ENCODE measurements around the gene LRP2.

Gene LRP2

DNA sequence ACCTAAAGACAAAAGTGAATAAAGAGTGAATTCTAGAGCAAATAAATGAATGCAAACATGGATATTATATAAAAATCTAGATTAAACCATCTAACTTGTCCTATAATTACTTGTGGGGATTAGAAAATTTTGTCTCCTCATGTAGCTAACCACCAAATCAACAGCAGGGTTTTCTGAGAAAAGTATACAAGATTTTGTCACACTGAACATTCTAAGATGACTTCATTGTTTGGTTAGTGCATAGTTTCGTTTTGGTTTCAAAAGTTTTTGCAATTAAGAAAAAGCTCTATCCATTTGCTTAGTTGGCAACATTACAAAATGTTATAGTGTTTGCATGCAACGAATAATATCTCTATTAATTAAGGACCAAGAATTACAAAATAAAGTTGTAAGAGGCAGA, 125.0 kb downstream of the LRP2 start:
- DNase-seq, result no peak

DNA sequence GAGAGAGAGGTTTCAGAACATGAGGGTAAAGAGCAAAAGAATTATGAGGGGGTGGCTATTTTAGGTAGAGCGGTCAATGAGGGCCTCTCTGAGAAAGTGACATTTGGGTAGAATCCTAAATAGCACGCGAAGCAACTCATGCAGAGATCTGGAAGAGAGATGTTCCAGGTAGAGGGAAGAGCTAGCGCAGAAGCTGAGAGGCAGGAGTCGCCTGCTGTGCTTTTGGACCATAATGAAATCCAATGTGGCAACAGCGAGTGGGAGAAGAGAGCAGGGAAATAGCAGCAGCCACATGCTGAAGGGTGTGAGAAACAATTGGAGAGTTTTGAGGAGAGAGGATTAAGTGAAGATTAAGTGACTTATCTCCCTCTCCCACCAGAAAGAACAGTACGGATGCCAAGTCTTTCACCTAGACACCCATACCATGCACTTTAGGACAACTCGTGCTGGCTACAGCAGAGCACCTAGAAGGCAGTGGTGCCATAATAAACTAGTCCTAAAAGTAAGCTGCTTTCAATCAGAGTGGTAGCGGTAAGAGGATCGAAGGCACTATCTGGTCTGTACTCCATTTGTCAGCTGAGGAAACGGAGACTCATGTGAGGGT, 129.7 kb downstream of the LRP2 start:
- DNase-seq, result no peak

DNA sequence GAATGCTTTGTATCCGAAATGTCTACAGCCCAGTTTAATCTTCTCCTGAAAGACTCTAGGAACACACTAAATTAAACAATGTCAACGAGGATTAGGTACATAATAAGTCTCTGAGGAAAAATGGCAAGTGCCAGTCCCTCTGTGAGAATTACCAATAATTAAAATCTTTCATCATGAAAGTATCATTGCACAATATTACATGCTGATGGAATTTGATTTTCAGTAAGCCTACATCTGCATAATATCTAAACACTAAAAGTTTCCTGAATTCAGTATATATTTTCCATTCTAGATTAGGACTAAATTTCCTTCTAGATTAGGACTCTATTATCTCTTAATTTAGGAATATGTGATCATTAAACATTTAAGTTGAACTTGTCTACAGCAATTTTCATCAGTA, 132.1 kb downstream of the LRP2 start:
- DNase-seq, result no peak

DNA sequence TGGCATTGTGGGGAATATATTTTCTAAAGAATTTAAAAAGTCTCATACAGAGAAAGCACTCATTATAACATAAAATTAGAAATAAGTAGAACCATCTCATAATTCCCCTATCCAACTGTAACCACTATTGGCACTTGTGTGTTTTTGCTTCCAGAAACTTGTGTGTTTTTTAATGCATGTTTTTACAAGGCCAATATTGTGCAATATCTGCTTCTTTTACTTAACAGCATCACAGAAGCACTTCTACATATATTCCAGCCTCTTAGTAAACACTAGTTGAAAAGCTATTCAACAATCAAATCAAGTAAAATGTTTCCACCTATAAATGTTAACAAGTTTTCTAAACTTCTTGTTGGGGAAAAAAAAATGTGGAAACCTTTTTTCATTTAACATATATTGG, 132.7 kb downstream of the LRP2 start:
- DNase-seq, result no peak

DNA sequence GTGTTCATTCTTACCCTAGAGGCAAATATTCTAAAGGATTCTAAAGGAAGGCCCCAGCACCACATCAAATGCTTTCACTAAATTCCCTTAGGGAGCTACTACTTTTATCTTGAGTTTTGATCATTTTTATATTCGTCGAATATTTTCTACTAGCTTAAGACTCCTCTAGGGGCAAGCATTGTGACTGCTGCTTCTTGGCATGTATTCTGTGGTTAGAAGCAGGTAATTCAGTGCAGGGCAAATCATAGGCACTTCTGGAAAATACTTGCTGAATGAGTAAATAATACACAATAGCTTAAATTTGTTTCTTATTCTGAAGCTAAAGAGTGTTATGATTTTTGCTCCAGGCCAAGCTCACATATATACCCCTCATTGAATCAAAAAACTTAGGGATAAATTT, 136.4 kb downstream of the LRP2 start:
- DNase-seq, result no peak

DNA sequence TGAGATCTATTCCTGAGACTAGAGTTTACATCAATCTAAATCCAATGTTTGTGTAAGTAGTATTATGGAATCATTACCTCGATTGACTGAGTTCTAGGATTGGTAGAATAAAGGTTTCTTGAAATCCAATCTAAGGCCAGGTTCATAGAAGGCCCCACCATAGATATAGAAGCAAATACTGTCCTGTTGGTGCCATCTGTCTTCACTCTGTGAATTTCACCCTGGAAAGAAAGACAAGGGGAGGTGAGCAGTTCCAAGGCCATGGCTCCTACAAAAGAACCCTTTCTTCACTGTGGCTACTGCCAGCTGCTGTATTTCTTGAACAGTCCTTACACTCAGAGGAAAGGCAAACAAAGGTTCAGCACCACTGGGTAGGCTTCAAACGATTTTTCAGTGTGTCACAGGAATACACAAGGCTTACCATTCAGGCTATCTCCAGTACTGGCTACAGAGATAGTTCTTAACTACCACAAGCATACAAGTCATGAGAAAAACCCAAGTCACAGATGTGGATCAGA, 137.0 kb downstream of the LRP2 start:
- DNase-seq, result no peak

DNA sequence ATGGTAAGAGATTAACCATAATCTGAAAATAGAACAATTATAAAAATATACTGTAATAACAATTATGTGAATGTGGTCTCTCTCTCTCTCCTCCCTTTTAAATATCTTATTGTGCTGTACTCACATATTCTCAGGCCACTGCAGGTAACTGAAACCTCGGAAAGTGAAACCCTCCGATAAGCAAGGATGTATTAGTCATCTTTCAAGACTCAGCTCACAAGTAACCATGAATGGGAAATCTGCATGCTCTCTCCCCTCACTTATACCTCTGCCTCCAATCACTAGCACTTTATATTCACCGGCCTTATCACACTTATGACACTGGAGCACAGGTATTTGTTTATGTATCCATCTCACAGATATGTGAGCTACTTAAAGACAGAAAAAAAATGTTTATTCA, 139.7 kb downstream of the LRP2 start:
- DNase-seq, result no peak

DNA sequence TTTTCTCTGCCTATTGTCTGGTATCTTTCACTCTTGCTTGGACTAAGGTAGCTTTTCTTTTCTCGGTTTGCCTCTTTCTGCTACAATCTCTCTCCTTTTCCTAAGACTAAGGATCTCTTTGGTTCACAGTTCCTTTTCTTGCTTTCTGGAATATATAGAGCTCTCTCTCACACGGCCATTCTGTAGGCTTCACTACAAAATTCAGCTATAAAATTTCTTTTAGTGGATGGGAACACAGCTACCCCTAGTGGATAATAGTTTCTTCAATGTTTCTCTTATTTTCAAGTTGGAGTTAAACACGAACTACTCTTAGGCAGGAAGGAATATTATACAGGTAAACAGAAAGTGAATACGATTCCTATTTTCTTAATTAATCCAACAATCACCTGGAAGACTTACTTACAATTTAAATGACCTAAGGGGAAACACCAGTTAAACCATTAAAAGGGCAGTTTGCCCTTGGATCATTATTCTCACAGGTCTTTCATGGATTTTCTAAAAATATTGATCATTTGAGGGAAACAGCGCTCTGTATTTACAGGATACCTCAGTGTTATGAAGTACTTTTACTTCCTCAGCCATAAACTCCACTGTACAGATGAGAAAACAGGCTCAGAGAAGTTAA, 140.5 kb downstream of the LRP2 start:
- no peak for DNase-seq

DNA sequence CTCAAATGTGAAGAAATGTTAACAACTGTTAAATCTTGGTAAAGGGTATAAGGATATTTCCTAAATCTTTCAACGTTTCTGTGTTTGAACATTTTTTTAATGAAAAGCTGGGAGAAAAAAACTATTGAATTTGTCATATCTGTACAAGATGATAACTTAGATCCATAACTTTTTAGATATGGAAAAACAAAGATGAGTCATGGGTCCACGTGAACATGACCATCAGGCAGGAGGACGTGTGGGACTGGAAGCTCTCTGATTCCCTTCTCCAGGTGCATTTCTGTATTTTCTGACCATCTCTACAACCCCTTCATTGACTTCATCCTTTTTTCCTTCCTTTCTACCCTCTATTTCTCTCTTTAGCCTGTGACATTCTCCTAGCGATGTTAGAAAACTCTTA, 151.4 kb downstream of the LRP2 start:
- DNase-seq, result no peak

DNA sequence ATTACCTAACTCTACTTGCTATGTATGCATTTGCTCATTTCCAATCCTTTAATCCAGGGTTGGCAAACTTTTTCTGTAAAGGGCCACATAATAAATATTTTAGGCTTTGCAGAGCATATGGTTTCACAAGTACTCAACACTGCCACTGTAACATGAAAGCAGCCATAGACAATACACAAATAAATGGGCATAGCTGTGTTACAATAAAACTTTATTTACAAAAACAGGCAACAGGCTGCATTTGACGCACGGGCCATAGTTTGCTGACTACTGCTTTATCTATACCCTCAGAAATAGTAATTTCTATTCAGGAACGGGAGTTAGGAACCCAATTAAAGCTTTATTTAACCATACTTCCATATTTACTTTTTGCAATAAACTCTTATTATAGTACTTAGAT, 154.3 kb downstream of the LRP2 start:
- no peak for DNase-seq

DNA sequence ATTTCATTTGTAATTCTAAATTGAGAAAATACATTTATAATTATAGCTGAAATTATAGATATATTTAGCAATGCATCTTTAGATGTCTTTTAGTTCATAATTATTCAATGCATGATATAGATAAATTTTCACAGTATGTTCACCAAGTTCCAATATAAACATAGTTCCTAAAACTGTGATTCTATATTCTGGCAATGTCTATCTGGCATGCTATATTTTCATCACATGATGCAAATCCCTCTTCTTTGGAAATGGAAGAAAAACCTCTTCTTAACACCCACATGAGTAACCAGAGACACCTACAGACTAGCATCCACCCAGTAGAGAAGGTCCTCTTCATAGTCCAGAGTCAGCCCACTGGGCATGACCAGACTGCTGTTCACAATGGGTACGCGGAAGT, 157.2 kb downstream of the LRP2 start:
- DNase-seq, result no peak

DNA sequence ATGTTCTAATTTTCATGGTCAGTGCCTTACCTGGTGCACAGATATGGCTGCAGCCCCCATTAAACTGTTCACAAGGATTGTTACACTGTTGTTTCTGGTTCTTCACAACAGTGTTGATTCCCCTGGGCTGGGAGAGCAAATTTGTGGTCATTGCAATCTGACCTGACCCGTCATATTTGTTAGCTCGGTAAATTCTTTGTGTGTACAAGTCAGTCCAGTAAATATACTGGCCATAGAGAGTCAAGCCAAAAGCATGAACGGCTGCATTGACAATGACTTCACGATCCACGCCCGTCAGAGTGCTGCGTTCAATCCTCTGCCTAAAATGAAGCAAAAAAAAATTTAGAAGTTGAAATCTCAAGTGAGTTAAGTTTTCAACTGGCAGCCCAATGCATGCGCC, 158.4 kb downstream of the LRP2 start:
- DNase-seq, result no peak

DNA sequence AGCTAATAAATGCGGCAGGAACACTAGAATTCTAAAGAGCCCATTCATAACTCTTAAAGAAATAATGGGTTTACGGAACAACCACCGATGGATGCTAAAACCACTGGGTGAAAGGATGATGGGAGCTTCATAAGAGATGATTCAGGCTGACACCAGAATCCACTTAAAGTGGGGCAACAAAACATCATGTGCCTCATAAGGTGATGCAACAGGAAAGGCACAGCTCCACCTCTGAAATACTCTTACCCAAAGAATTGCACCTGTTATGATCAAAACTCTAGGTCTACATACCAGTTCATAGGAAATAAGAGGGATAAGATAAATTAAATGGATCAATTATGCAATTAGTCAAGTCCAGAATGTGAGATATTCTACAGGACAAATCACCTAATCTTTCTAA, 161.6 kb downstream of the LRP2 start:
- DNase-seq, result no peak

DNA sequence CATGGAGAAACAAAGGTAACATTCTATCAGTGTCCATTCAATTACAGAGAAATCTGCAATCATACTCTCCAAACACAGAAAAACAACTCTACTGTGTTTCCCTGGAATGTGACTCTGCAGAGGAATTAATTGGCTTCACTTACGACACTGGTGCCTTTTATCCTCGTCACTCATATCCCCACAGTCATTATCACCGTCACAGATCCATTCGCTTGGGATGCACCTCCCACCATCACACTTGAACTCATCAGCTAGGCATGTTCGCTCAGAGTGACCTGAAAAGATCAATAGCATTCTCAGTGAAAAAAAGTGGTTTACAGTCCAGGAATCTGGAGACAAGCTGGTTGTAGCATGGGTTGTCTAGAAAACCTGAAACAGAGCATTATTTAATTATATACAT, 168.7 kb downstream of the LRP2 start:
- DNase-seq, result no peak

DNA sequence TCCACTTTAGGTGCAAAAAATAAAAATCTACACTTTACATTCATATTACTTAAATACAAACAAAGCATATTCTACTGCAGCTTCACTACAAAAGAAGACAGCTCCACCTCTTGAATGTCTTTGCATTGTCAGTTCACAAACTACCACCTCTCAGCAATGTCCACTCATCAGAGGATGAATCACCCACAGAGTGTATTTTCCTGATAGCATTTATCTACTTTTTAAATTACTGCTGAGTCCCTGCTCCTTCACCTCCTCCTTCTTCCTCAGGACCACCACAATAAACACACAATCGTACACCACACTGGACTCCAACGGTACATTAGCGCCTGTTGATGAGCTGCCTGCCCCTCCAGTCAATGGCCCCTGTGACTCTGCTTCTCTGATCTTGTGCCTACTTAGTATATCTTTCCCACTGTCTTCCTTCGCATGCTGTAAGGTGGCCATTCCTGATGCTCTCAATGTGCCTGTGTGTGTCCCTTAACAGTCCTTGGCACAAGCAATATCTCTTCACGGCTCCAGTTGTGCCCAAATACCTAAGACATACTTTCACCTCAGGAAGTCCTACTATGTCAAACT, 172.0 kb downstream of the LRP2 start:
- DNase-seq, result no peak

DNA sequence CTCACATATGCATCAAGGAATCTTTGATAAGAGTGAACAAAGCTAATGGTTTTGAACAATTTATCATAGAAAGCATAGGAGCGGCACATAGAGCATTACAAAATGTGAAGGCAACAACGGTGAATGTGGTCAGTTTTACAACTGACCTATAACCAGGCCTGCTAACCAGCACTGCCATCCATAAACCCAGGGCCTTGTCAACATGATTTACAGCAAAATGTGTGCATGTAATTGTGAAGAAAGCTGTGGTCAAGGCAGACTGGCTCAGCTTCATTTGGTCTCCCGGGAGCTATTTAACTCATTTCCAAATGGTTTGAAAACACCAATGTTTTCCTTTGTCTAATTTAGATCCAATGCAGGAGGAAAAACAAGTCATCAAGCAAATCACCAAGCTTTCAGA, 173.2 kb downstream of the LRP2 start:
- no peak for DNase-seq

DNA sequence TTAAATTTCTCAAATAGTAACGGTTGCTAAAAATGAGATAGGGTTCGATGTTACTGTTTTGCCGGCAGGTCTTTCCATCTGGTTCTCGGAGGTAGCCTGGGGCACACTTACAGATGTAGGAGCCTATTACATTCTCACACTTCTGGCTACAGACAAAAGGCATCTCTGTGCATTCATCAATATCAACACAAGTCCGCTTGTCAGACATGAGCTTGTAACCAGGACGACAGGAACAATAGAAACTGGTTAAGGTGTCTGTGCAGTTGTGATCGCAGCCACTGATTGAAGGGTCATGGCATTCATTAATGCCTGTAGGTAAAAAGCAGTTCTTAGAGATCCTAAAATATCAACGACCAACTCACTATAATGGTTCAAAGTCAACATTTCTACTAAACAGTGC, 176.6 kb downstream of the LRP2 start:
- DNase-seq, result no peak

DNA sequence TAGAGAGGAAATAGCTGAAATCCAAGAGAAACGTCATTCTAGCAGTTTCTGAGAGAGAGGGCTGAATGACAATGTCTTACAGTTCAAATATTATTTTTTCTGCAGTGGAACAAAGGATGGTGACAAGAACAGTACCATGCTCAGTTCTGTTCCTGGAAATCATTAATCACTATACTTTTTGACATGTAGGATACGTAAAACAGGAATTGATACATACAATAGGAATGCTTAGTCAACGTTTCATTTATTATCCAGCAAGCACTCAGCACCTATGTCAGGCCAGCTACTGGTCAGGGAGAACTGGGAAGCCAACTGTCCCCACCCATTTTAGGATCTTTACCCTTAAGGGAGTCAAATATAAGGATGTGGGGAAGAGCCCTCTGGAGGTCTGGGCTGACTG, 178.3 kb downstream of the LRP2 start:
- no peak for DNase-seq

DNA sequence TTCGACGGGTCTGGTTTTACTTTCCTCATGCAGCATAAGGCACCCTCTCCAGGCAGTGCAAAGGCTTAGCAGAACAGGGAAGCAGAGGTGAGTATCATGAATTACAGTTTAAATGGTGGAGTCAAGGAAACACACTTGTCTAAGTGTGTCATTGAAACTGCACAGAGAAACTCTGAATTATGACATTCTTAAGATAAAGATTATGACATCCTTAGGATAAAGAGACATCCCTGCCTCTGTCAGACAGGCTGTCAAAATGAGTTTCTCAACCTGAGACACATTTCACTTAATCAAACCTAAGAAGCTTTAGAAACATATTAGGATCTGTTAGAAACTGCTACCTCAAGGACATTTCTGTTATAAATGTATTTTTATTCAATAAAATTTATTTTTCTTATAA, 179.8 kb downstream of the LRP2 start:
- no peak for DNase-seq

DNA sequence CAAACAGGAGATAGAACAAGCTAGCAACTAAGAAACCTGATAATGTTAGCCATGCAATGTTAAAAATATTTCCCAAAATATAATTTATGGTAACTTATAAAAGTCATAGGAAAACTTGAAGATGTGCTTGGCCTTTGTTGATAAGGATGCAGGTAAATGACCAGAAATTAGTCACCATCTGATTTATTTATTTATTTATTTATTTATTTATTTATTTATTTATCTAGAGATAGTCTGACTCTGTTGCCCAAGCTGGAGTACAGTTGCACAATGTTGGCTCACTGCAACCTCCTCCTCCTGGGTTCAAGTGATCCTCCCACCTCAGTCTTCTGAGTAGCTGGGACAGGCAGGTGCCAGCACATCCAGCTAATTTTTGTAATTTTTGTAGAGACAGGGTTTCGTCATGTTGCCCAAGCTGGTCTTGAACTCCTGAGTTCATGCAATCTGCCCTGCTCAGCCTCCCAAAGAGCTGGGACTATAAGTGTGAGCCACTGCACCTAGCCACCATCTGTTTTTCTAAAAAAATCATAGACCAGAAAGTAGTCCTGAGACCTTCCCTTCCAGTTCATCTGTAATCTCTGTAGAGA, 183.4 kb downstream of the LRP2 start:
- DNase-seq, result no peak

DNA sequence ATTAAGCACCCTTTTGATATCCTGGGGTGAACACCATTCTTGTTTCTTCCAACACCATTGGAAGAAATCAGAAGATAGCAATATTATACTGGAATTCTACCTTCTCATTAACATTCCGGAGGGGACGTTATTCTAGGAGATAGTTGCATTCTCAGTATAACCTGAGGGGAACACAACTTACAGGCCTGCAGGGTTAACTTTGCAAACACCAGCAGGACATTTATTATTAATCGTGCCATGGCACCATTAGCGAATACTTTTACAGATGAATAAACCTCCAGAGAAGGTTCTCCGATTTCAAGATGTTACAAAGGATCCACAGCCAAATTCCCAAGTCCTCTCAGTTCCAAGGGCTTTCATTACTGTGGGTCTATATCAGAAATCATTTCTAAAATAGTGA, 184.0 kb downstream of the LRP2 start:
- no peak for DNase-seq

DNA sequence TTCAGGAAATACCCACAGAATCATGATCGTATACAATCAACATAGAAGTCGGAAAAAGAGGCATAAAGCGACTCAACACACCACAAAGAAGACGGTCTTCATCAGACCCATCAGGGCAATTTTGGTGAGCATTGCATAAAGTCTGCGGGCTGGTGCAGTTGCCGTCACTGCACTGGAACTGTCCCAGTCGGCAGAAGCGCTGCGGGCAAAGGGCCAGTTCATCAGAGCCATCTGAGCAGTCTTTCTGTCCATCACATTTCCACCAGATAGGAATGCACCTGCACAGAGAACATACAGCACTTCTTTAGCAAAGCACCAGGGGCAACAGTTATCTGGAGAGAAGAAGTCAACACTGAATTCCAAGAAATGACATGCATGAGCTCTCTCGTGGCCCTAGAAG, 187.2 kb downstream of the LRP2 start:
- no peak for DNase-seq

DNA sequence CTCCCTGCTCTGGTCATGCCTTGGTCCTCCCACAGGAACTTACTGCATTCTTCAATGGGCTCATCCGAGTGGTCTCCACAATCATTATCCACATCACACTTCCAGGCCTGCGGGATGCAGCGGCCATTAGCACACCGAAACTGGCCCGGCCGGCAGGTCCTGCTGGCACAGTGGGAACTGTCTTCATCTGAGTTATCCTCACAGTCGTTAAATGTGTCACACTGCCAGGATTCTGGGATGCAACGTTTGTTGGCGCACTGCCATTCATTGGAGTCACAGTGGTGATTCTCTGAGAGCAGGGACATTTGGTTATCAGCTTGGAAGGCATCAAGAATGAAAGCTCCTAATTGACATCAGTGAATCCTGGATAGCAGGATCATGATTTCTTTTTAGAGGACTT, 188.5 kb downstream of the LRP2 start:
- no peak for DNase-seq

DNA sequence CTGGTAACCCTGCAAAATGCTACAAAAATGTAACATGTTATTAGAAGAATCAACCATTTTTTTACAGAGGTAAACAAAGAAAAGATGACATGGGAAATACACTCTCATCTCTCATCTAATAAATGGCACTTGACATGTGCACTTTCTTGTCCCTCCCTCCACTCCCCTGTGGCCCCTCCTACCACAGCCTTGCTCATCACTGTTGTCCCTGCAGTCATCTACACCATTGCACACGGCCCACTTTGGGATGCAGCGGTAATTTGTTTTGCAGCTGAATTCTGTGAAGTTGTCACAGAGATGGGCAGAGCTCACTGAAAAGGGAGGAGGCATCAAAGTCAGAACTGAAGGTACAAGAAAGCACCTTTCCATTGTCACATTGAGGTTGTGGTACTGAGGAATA, 189.4 kb downstream of the LRP2 start:
- DNase-seq, result no peak
